HuH-7 (cell line): ENCODE data around the gene CDC14A.
"Not testable (repeated sequence)": the region's sequence is repeated elsewhere in the genome, so short reads cannot be mapped to it uniquely, and the experiment has no call there.

Experiments
- DNase-seq: peaks from one replicate; pipeline ENCODE4 v3.0.0; 2011; ENCODE audit warnings: low spot score

The CDC14A gene

GRCh38 chr1:100335436-100335835 is 16.9 kb upstream of the CDC14A start:
- DNase-seq: no peak

GRCh38 chr1:100337878-100338277 is 14.4 kb upstream of the CDC14A start:
- DNase-seq: not testable (repeated sequence)

GRCh38 chr1:100339735-100340134 is 12.6 kb upstream of the CDC14A start:
- not testable (repeated sequence) for DNase-seq

GRCh38 chr1:100340494-100340893 is 11.8 kb upstream of the CDC14A start:
- no peak for DNase-seq

GRCh38 chr1:100342348-100342747 is 10.0 kb upstream of the CDC14A start:
- DNase-seq: no peak

- DNase-seq: no peak
Measured at GRCh38 chr1:100343897-100344296, 8.4 kb upstream of the CDC14A start.

GRCh38 chr1:100344774-100345173 is 7.5 kb upstream of the CDC14A start:
- no peak for DNase-seq

GRCh38 chr1:100346387-100346786 is 5.9 kb upstream of the CDC14A start:
- DNase-seq: no peak

- DNase-seq: no peak
Measured at GRCh38 chr1:100347009-100347966, 5.0 kb upstream of the CDC14A start.

GRCh38 chr1:100348549-100349144 is 3.7 kb upstream of the CDC14A start:
- DNase-seq: no peak

- no peak for DNase-seq
Measured at GRCh38 chr1:100349246-100349645, 3.1 kb upstream of the CDC14A start.

- DNase-seq: no peak
Measured at GRCh38 chr1:100350787-100351094, 1.6 kb upstream of the CDC14A start.

GRCh38 chr1:100351095-100351887 is 1.0 kb upstream of the CDC14A start:
- peak; percentile 59 for DNase-seq

- DNase-seq: peak; percentile 13
Measured at GRCh38 chr1:100353071-100353801, 930 bp downstream of the CDC14A start.

GRCh38 chr1:100353988-100354387 is 1.7 kb downstream of the CDC14A start:
- peak; percentile 45 for DNase-seq

GRCh38 chr1:100354971-100355394 is 2.7 kb downstream of the CDC14A start:
- peak; percentile 58 for DNase-seq

- no peak for DNase-seq
Measured at GRCh38 chr1:100358210-100358609, 5.9 kb downstream of the CDC14A start.

- no peak for DNase-seq
Measured at GRCh38 chr1:100359139-100359538, 6.8 kb downstream of the CDC14A start.

GRCh38 chr1:100360790-100361510 is 8.6 kb downstream of the CDC14A start:
- DNase-seq: no peak

- DNase-seq: no peak
Measured at GRCh38 chr1:100361511-100362089, 9.3 kb downstream of the CDC14A start.
